Endometrium (tissue), 2 donors: ENCODE measurements around the gene ZNF831.

Source experiments
- FAIRE-seq: peaks from 2 replicates; lab custom pipeline; 2012; peaks lifted over from hg19 to GRCh38; lab: Jason Lieb, UNC
- donor health status: control.
- donor health status: control.

The ZNF831 gene

GRCh38 chr20:59141818-59142581, 21.6 kb upstream of the ZNF831 start:
- FAIRE-seq = no peak

- FAIRE-seq = no peak
Observed at GRCh38 chr20:59143326-59143725, 20.3 kb upstream of the ZNF831 start.

DNA sequence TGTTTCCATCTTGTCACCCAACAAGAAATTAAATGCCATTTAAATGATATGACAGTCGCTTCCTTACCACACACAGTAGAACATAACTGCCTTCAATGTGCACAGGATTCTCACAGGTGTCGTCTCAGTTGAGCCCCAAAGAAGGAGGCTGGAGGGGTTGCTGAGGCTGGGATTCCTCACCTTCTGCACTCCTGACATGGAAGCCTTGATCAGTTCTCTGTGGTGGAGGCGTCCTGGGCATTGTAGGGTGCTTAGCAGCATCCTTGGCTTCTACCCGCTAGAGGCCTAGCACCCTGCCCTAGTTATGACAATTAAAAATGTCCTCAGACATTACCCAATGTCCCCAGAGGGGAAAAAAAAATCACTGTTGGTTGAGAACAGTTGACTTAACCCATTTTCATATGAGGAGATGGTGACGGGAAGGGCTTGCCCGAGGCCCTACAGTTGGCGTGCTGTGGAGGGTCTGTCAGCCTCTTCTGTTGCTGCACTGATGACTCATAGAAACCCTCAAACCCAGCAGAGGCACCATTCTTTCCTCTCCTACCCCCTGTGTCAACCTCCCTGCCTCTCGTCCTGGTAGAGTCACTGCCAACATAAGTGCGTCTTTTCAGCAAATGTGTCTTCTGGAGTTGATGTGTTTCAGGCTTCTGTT, 19.3 kb upstream of the ZNF831 start:
- no peak for FAIRE-seq

GRCh38 chr20:59144831-59145196, 18.8 kb upstream of the ZNF831 start:
- no peak for FAIRE-seq

DNA sequence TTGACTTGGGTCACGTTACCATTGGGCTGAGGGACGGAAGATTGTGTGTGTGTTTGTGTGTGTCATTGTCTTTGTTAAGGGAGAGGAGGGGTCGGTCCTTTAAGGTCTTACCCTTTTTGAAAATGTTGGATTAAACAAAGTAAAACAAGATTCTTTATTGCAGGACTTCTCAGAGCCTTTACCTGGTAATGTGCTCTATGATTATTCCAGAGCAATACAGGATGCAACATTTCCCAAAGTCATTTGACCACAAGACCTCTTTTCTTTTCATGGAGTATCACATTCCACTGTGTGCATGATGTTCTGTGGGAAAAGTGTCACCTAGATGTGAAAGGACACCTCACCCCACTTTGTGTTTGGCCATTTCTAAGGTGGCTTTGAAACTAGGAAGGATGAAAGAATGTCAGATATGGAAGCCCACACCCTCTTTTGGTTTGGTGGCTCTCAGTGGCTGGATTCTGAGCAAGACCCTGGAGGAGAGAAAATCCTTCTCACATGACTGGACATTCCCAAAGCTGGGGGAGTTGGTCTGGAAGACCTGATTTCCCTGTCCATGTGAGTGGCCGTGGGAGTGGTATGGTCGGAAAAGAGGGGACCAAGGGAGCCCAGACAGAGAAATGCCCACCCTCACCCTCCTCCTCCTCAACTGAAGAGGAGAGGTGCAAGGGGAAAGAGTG, 18.2 kb upstream of the ZNF831 start:
- no peak for FAIRE-seq

- no peak for FAIRE-seq
Observed at GRCh38 chr20:59145924-59146779, 17.5 kb upstream of the ZNF831 start.

DNA sequence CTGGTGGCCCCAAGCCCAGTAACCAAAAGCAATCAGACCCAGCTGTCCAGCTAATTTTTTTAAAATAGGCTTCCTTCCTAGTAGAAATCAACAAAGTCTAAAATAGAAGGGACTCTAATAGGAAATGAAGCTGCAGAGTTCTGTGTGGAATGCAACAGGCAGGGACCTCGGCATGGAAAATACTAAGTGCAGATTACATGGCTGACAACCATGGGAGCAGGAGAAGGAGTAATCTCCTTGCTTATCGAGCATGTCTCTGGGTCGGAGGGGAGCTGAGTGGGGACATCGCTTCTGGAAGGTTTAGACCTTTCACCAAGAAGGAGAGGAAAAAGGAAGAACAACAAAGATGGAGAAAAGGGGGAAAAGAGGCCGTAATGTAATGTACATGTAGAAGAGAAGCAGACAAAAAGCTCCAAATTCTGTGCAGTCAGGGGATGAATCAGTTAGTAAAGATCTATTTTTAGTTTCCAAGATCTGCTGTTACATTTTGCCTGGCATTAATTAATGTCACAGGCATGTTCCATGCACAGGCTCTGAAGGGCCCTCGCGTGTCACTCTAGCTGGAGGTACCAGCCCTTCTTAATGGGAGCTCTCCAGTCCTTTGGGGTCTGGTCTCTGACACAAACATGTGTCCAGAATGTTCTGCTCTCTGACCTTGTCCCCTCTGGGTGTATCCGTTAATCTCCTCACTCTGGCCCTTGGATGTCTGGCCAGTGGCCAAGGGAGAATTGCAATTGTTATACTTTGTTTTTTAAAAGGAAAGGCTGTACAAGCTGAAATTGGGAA, 16.6 kb upstream of the ZNF831 start:
- no peak for FAIRE-seq

GRCh38 chr20:59147586-59147985, 16.0 kb upstream of the ZNF831 start:
- no peak for FAIRE-seq

DNA sequence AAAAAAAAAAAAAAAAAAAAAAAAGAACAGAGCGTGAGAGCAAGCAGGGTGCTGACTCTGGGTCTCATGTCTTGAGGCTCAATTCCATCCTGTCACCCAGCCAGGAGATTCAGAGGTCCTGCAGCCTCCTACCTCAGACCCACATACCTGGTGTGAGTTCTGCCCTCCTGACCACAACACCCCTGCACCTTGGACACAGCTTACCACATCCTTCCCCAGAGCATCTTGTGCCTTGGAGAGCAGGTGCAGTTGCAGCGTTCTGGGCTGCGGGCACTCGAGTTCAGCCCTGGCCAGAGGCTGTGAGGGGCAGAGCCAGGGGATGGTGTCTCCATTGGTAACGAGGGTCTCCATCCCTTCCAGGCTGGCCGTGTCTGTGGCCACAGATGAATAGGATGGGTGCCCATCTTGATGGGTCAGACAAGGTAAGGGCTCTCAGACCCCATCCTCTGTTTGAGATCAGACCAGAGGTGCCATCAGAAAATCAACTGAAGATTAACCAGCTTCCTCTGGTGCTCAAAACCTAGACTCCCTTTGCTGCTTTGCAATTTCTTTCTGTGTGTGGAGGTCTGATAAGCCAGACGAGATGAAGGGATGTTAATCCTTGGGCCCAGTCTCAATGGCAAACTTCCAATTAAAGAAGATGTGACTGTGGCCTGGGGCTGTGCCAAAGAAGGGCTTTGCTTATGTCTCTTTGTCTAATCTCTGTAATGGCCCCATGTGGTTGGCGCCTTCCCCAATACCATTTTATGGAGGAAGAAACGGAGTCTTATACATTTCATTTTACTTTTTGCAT, 14.7 kb upstream of the ZNF831 start:
- FAIRE-seq = no peak

- no peak for FAIRE-seq
Observed at GRCh38 chr20:59149678-59150504, 13.7 kb upstream of the ZNF831 start.

GRCh38 chr20:59150821-59151251, 12.8 kb upstream of the ZNF831 start:
- FAIRE-seq = no peak

GRCh38 chr20:59151391-59151790, 12.2 kb upstream of the ZNF831 start:
- FAIRE-seq = no peak

GRCh38 chr20:59151820-59152219, 11.8 kb upstream of the ZNF831 start:
- no peak for FAIRE-seq

DNA sequence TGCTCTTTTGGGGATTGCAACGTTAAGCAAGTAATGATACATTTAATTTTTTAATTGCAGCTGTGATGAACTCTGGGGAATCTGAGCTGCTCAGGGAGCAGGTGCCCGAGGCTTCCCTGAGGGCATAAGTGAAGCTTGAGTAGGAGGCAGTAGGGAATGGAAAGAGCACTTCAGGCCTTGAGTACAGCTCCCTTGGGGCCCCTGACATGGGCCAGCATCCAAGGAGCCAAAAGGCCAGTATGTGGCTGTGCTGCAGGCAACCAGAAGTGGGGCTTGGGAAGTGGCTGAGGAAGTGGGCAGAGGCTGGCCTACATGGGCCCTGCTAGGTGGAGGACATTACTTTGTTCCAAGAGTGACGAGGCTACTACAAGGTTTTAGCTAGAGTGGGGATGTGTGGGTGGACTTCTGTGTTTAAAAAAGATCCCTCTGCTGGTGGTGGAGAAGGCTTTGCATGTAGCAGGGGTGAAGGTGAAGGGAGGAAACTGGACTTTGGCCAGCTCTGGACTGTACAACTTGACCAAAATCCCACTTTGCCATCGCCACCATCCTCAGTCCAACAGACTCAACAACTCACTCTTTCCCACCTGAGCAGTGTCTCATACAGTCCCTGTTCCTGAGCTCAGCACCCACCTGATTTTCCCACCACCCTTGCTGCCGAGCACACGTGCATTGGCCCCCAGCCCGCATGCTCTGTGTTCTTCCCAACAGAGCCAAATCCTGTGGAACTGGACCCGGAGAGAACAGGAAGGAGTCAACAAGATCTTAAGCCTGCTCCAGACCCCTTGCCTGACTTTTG, 10.9 kb upstream of the ZNF831 start:
- FAIRE-seq = no peak

- no peak for FAIRE-seq
Observed at GRCh38 chr20:59153355-59153681, 10.3 kb upstream of the ZNF831 start.

DNA sequence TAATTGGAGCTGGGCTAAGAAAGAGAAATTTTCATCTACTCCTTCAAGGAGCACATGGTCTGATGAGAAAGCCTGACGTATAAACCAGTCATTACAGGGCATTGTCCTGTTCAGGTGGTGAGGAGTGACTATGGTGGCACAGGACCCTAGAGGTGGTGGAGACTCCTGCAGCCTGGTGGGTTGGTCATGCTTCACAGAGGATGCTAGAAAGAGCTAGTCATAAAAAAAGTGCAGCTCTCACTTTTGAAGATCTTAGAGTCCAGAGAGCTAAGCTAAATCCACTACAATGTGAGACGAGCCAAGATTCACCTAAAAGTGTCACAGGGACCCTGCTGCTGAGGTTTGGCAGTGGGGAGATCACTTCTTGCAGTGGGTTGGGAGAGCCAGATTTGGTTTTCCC, 9.8 kb upstream of the ZNF831 start:
- FAIRE-seq = no peak

DNA sequence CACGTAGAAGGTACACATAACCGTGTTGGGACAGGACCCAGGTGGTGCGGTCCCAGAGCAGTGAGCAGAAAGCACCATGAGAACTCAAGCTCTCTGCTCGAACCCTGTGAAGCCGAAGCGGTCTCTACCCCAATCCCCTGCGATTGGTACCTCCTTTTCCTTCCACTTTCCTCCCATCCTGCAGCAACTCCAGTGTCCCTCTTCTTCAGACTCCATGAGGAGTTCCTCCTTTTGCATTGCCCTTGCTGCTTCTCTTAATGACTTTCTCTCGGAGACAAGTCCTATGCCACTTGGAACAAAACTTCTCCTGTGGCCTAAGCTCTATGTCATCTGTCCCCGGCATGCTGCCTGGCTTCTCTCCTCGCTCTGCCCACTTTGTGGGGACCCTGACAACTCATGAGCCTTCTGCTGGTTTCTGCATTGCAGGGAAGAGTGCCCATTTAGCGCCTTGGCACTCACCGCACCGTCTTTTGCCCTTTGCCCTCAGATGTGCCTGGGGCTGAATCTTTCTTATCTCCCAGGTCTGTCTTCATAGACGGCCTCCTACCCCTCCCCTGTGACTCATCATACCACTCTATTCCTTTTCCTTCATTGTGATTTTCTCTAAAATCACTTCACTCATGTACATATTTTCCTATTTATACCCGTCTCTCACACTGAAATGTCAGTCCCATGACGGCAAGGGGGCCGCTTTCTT, 9.2 kb upstream of the ZNF831 start:
- FAIRE-seq = no peak

DNA sequence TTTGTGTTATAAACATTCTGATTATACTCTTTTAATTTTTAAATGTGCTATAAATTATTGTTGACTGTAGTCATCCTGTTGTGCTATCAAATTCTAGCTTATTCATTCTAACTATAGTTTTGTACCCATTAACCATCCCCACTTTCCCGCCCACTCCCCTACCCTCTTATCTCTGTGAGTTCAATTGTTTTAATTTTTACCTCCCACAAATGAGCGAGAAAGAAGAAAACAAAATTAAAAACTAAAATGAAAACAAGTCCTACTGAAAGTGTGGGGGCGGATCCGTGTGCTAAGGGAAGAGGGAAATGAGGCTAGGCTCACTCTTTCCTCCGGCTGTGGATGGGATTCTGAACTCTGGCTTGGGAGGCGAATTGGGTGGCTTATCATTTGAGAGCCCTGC, 6.6 kb upstream of the ZNF831 start:
- FAIRE-seq = no peak

- FAIRE-seq = no peak
Observed at GRCh38 chr20:59157531-59157930, 6.1 kb upstream of the ZNF831 start.
